ENCODE data around the gene TCL1A.
"Not testable (repeated sequence)": the region's sequence is repeated elsewhere in the genome, so short reads cannot be mapped to it uniquely, and the experiment has no call there.

Gene TCL1A

GRCh38 chr14:95713596-95714371, at the start of gene TCL1A:
TSS of gene TCL1A (minus strand) at chr14:95714125. CDS start at chr14:95714066, 59 bp downstream.
- DNase-seq: no peak

GRCh38 chr14:95763032-95763431, 49.1 kb upstream of the TCL1A start:
- not testable (repeated sequence) for DNase-seq

- no peak for DNase-seq
Observed at GRCh38 chr14:95761436-95761835, 47.5 kb upstream of the TCL1A start.

- no peak for DNase-seq
Observed at GRCh38 chr14:95760596-95760995, 46.7 kb upstream of the TCL1A start.

- DNase-seq: no peak
Observed at GRCh38 chr14:95759941-95760340, 46.0 kb upstream of the TCL1A start.

- DNase-seq: no peak
Observed at GRCh38 chr14:95758331-95758730, 44.4 kb upstream of the TCL1A start.

GRCh38 chr14:95756751-95757150, 42.8 kb upstream of the TCL1A start:
- no peak for DNase-seq

- no peak for DNase-seq
Observed at GRCh38 chr14:95756127-95756526, 42.2 kb upstream of the TCL1A start.

GRCh38 chr14:95741781-95742180, 27.9 kb upstream of the TCL1A start:
- no peak for DNase-seq

GRCh38 chr14:95741038-95741490, 27.1 kb upstream of the TCL1A start:
- DNase-seq: no peak

- DNase-seq: no peak
Observed at GRCh38 chr14:95739356-95739755, 25.4 kb upstream of the TCL1A start.

GRCh38 chr14:95733212-95733611, 19.3 kb upstream of the TCL1A start:
- no peak for DNase-seq

GRCh38 chr14:95730126-95730525, 16.2 kb upstream of the TCL1A start:
- DNase-seq: no peak

GRCh38 chr14:95729402-95730028, 15.6 kb upstream of the TCL1A start:
- DNase-seq: not testable (repeated sequence)

- no peak for DNase-seq
Observed at GRCh38 chr14:95727056-95727700, 13.3 kb upstream of the TCL1A start.

- no peak for DNase-seq
Observed at GRCh38 chr14:95725685-95726336, 11.9 kb upstream of the TCL1A start.

GRCh38 chr14:95722525-95723190, 8.7 kb upstream of the TCL1A start:
- DNase-seq: no peak

- no peak for DNase-seq
Observed at GRCh38 chr14:95712398-95712797, 1.5 kb downstream of the TCL1A start.

GRCh38 chr14:95711476-95712176, 2.3 kb downstream of the TCL1A start:
- DNase-seq: no peak

- DNase-seq: no peak
Observed at GRCh38 chr14:95710106-95710505, 3.8 kb downstream of the TCL1A start.

GRCh38 chr14:95707327-95707726, 6.6 kb downstream of the TCL1A start:
- DNase-seq: no peak

- no peak for DNase-seq
Observed at GRCh38 chr14:95705518-95705917, 8.4 kb downstream of the TCL1A start.
